Measurements from ENCODE around the gene MICU1. TPM values are rescaled to one million over a fixed set of nuclear protein-coding genes. Genes with fewer than 3 reads are reported as not detected.

MICU1 gene
- total and polyA plus RNA-seq, 2 of the 13 experiments (the other 11 are each of a cell fraction or from before 2014, with no cell fraction given): 32.5 to 56.1 TPM

DNA sequence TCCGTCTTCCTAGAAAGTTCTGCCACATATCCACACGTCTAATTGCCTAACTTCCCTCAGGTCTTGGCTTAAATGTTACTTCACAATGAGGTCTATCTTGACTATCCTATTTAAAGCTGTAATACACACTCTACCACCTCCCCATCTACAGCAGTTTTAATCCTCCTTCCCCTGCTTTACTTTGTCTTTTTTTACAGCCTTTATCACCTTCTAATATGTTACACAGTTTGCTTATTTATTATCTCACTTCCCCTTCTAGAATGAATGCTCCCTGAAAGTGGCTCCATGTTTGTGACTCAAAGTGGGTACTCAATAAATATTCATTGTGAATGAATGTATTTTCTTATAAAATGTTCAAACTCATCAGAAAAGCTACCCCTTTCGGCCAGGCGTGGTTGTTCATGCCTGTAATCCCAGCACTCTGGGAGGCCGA is 13.6 kb upstream of the MICU1 start (continued):
- TF ChIP-seq CENPT (CRISPR knock-in tag; IDR thresholded peaks at IDR 0.05; ENCODE audit: low read depth): no peak

DNA sequence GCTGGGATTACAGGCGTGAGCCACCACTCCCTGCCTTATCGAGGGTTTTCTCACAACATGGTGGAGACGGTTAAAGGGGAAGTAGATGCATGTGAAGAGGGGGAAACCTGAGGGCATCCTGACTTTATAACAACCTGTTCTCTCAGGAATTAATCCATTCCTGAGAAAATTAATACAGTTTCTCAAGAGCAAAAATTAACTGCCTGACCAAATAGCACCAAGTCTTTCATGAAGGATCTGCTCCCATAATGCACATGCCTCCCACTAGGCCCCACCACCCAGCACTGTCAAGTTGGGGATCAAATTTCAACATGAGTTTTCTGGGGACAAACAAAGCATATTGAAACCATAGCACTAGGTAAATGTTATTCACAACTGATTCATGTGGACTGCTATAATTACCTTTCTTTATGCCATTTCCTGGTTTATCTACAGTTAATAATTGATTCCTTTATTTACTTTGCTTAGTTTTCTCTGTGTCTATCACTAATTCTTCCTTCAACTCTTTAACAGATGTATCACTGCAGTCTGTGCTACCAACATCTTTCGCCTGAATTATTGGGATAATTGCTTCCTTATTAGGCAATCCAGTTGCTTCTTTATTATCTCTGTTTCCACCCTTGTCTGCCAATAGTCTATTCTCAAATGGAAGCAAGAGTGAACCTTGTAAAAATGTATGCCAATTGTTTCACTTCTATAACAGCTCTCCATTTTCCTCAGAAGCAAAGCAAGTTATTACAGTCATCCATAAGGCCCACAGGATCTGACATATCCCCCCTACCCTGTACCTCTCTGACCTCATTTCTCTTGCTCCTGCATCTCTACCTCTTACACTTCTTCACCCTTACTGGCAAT is 12.9 kb upstream of the MICU1 start:
- H4K20me1 ChIP-seq (ENCODE audit: insufficient read depth, low read length): no peaks in the 10 kb centered on the region
- FAIRE-seq (peak; percentile 30), ATAC-seq (peak; percentile 92), DNase-seq (ENCODE audit: low spot score) (peak; percentile 83)
- H3K27me3 ChIP-seq (ENCODE audit: control insufficient read depth in 1 of 2, insufficient read depth in 2 of 2, low read length in 2 of 2): no peaks in the 10 kb centered on the region
- ChIA-PET POLR2A (no interaction called here), CTCF (ENCODE audit: low intra/inter-chr PET ratio, low total read pairs) (no interaction called here)
- peak overlapping the region; percentile 36 for H3K4me2 ChIP-seq (ENCODE audit: low read depth, low read length)
- H3K9me3 ChIP-seq (ENCODE audit: low read length): no peaks in the 10 kb centered on the region
- H3K4me3 ChIP-seq (replicated peaks in 1 of 3; ENCODE audit: insufficient read depth in 1 of 3, low read depth in 2 of 3, low read length in 3 of 3): peak overlapping the region in 1 of 3 experiments; percentile 4; a peak in 1 of 6 replicates
- peak overlapping the region; percentile 28 for H3K27ac ChIP-seq (ENCODE audit: extremely low read length, insufficient read depth, low read length)
- H3K4me1 ChIP-seq (ENCODE audit: insufficient read depth, low read length): peaks cover 35% of the 10 kb centered on the region
- no TSS peak for BruUV-seq (replicated peaks)
- H3K36me3 ChIP-seq (replicated peaks in 1 of 2; ENCODE audit: control insufficient read depth in 1 of 2, insufficient read depth in 2 of 2, low read length in 2 of 2): no peaks in the 10 kb centered on the region
- 38% methylated on average over 4 of the region's 4 CpGs for WGBS (ENCODE audit: low lambda C conversion rate)
- intact Hi-C loops (cut with micrococcal nuclease; ENCODE audit: unreplicated experiment) (no loop called here), in situ Hi-C loops (cut with HindIII; ENCODE audit: extremely low pct_ligation_motif_present, low pct_unique_long_range_greater_than_20kb) (no loop called here)
- no peaks in the 10 kb centered on the region for H3K79me2 ChIP-seq (ENCODE audit: insufficient read depth, low read length)
- peak overlapping the region; percentile 48 for H3K9ac ChIP-seq (ENCODE audit: insufficient read depth, low read depth, low read length)
- H2AFZ ChIP-seq (ENCODE audit: low read length): peak overlapping the region; percentile 35
- TF ChIP-seq NFRKB (IDR thresholded peaks at IDR 0.05) (no peak), CHCHD3 (CRISPR knock-in tag; IDR thresholded peaks at IDR 0.05) (no peak), ZFX (CRISPR knock-in tag; IDR thresholded peaks at IDR 0.05; ENCODE audit: low read depth) (peak; percentile 43; the same call in 1 of the 2 replicates), MXI1 (IDR thresholded peaks at IDR 0.05; ENCODE audit: borderline replicate concordance, low read depth, low read length) (peak; percentile 18; the same call in 1 of the 3 replicates), RFX1 (IDR thresholded peaks at IDR 0.05) (peak; percentile 58; the same call in 1 of the 2 replicates), SRSF4 (IDR thresholded peaks at IDR 0.05; ENCODE audit: low read depth, low read length, poor library complexity, severe bottlenecking) (no peak), HCFC1 (IDR thresholded peaks at IDR 0.05; ENCODE audit: low read depth, low read length) (no peak), ZNF570 (CRISPR knock-in tag; IDR thresholded peaks at IDR 0.05; ENCODE audit: borderline replicate concordance) (no peak), KDM5B (CRISPR knock-in tag; IDR thresholded peaks at IDR 0.05; ENCODE audit: borderline replicate concordance) (no peak), ATF7 (IDR thresholded peaks at IDR 0.05) (no peak), ATF7 (CRISPR knock-in tag; IDR thresholded peaks at IDR 0.05) (no peak), ZBTB7A (CRISPR knock-in tag; IDR thresholded peaks at IDR 0.05) (no peak), EHMT2 (IDR thresholded peaks at IDR 0.05; ENCODE audit: borderline replicate concordance, low read depth, low read length) (0 out of 2 replicates have a peak, but pooled peaks have one; percentile 18)
- TF ChIP-seq, protein P1, sequence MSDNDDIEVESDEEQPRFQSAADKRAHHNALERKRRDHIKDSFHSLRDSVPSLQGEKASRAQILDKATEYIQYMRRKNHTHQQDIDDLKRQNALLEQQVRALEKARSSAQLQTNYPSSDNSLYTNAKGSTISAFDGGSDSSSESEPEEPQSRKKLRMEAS (IDR thresholded peaks at IDR 0.05): peak; percentile 40; the same call in 1 of the 2 replicates
- TF ChIP-seq, protein P2, sequence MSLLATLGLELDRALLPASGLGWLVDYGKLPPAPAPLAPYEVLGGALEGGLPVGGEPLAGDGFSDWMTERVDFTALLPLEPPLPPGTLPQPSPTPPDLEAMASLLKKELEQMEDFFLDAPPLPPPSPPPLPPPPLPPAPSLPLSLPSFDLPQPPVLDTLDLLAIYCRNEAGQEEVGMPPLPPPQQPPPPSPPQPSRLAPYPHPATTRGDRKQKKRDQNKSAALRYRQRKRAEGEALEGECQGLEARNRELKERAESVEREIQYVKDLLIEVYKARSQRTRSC (CRISPR knock-in tag; IDR thresholded peaks at IDR 0.05; ENCODE audit: low read depth): no peak
- TF ChIP-seq, protein P3, sequence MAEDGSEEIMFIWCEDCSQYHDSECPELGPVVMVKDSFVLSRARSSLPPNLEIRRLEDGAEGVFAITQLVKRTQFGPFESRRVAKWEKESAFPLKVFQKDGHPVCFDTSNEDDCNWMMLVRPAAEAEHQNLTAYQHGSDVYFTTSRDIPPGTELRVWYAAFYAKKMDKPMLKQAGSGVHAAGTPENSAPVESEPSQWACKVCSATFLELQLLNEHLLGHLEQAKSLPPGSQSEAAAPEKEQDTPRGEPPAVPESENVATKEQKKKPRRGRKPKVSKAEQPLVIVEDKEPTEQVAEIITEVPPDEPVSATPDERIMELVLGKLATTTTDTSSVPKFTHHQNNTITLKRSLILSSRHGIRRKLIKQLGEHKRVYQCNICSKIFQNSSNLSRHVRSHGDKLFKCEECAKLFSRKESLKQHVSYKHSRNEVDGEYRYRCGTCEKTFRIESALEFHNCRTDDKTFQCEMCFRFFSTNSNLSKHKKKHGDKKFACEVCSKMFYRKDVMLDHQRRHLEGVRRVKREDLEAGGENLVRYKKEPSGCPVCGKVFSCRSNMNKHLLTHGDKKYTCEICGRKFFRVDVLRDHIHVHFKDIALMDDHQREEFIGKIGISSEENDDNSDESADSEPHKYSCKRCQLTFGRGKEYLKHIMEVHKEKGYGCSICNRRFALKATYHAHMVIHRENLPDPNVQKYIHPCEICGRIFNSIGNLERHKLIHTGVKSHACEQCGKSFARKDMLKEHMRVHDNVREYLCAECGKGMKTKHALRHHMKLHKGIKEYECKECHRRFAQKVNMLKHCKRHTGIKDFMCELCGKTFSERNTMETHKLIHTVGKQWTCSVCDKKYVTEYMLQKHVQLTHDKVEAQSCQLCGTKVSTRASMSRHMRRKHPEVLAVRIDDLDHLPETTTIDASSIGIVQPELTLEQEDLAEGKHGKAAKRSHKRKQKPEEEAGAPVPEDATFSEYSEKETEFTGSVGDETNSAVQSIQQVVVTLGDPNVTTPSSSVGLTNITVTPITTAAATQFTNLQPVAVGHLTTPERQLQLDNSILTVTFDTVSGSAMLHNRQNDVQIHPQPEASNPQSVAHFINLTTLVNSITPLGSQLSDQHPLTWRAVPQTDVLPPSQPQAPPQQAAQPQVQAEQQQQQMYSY (CRISPR knock-in tag; IDR thresholded peaks at IDR 0.05): no peak

All from HepG2 (cell line).